ENCODE measurements around the gene LAMC1. TPM values are rescaled to one million over a fixed set of nuclear protein-coding genes. Genes with fewer than 3 reads are reported as not detected.

LAMC1 gene
- total RNA-seq, 4 donors from 2014 or later: 76.9 to 159 (median 81.0) TPM

DNA sequence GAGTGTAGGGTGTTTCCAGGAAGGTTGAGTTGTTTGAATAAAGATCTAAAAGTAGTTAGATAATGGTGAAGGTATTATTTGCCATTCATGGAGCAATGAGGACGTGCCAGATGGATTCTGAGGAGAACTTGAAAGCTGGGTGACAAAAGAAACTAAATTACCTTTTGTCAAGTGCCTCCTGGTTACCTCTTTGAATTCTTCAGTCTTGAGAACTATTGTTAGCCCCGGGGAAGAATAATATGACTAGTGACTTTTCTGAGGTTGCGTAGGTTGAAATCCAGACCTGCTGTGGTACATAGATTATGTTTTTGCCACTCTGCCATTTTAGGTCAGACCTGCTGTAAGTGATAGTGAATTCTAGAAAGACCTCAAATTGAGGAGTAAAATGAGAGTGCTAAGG lies 11.5 kb downstream of the LAMC1 start:
- no peak for DNase-seq (ENCODE audit: low spot score in 2 of 2)
- intact Hi-C loops (cut with DNase I; ENCODE audit: low total_unique reads): no loop called here
- no peak for TF ChIP-seq CTCF (IDR thresholded peaks at IDR 0.05)
- no peak for TF ChIP-seq POLR2A (IDR thresholded peaks at IDR 0.05)
- 86 to 93% methylated on average over 3 of the region's 3 CpGs for WGBS, 2 donors
- H3K4me3 ChIP-seq (ENCODE audit: low read depth, poor library complexity, severe bottlenecking): no peak overlapping the region

DNA sequence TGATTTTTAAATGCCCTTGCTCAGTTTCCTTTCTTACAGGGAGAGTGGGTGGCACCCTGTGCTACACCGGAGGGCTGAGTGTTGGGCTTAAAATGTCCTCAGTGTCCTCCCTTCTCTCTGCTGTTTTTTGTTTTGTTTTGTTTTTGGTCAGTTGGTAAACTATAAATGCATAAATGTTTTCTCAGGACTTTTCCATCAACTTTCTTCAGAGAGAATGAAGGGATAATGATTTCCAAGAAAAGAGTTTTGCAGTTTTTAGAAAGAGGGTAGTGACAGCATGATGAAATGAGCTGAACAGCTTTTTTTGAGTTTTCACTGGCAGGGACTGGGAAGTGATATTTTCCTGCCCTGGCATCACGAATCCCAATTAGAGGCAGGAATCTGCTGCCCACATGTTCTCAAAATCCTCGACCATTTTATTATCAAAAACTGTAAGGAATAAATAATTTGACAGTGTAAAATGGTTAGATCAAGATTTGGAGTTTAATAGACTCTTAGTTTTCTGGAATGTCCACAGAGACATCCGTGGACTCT lies 15.2 kb downstream of the LAMC1 start:
- intact Hi-C loops (cut with DNase I; ENCODE audit: low total_unique reads): no loop called here
- no peak for DNase-seq (ENCODE audit: low spot score in 2 of 2)
- 54 to 64% methylated on average over 4 of the region's 4 CpGs for WGBS, 2 donors
- H3K4me3 ChIP-seq (ENCODE audit: low read depth, poor library complexity, severe bottlenecking): no peak overlapping the region
- TF ChIP-seq POLR2A (IDR thresholded peaks at IDR 0.05): no peak
- TF ChIP-seq CTCF (IDR thresholded peaks at IDR 0.05): no peak

DNA sequence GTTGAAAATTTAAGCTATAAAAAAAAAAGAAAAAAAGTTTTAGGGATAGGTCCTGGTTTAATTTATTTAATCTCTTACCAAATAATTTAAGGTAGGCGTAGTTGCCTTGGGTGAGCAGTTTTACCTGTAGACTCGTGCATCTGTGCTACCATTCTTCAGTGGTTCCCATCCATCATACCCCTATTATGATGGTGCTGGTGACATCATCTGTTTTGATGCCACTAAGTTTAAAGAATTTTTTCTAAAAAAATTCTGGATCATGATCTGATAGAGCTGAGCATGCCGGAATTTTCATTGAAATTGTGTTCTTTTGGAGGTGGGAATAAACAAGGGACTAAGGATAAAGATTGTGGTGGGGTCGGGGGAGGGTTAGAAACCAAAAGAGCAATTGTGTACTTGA lies 15.7 kb downstream of the LAMC1 start:
- H3K4me3 ChIP-seq (ENCODE audit: low read depth, poor library complexity, severe bottlenecking): no peak overlapping the region
- WGBS, 2 donors: 76 to 79% methylated on average over 4 of the region's 4 CpGs
- intact Hi-C loops (cut with DNase I; ENCODE audit: low total_unique reads): no loop called here
- DNase-seq (ENCODE audit: low spot score in 2 of 2): no peak
- TF ChIP-seq POLR2A (IDR thresholded peaks at IDR 0.05): no peak
- no peak for TF ChIP-seq CTCF (IDR thresholded peaks at IDR 0.05)

GRCh38 chr1:183039330-183039729 lies 16.1 kb downstream of the LAMC1 start:
- TF ChIP-seq CTCF (IDR thresholded peaks at IDR 0.05): no peak
- TF ChIP-seq POLR2A (IDR thresholded peaks at IDR 0.05): no peak
- 69 to 70% methylated on average over 4 of the region's 4 CpGs for WGBS, 2 donors
- no peak overlapping the region for H3K4me3 ChIP-seq (ENCODE audit: low read depth, poor library complexity, severe bottlenecking)
- DNase-seq (ENCODE audit: low spot score in 2 of 2): no peak
- intact Hi-C loops (cut with DNase I; ENCODE audit: low total_unique reads): no loop called here

- intact Hi-C loops (cut with DNase I; ENCODE audit: low total_unique reads): no loop called here
- H3K4me3 ChIP-seq (ENCODE audit: low read depth, poor library complexity, severe bottlenecking): no peak overlapping the region
- TF ChIP-seq POLR2A (IDR thresholded peaks at IDR 0.05): no peak
- 39 to 50% methylated on average over 3 of the region's 3 CpGs for WGBS, 2 donors
- no peak for DNase-seq (ENCODE audit: low spot score in 2 of 2)
These were observed 16.8 kb downstream of the LAMC1 start for GRCh38 chr1:183039985-183040447.

DNA sequence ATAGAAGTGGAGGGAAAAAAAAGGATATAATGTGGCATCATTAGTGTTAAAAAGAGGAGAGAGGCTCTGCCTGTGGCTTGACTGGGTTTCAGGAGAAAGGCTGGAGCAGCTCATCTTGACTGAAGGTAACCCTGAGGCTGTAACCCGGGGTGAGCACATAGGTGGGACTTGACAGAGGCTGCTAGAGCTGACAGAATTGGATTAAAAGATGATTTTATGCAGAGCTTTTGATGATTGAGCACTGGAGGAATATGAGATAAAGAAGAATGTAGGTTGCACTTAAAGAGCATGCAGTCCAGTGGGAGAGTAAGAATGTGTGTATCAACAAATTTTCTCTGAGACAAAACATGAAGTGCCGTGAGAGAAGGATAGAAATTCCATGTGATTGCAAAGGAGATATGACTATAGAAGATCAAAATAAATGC lies 17.3 kb downstream of the LAMC1 start:
- no peak for DNase-seq (ENCODE audit: low spot score in 2 of 2)
- intact Hi-C loops (cut with DNase I; ENCODE audit: low total_unique reads): no loop called here

More for the DNA sequence above, 17.3 kb downstream of the LAMC1 start:
- TF ChIP-seq CTCF (IDR thresholded peaks at IDR 0.05): no peak
- TF ChIP-seq POLR2A (IDR thresholded peaks at IDR 0.05): no peak
- no peak overlapping the region for H3K4me3 ChIP-seq (ENCODE audit: low read depth, poor library complexity, severe bottlenecking)
- WGBS, 2 donors: 47 to 48% methylated on average over 2 of the region's 2 CpGs

All from lower leg skin (tissue), 4 donors.